Raji (cell line): ENCODE results near the gene PRR11.
A peak's percentile ranks its signal among the peaks of the same experiment; 100 is the strongest.

ENCODE experiments used
- POLR2A ChIP-seq: IDR thresholded peaks from 2 replicates; pipeline ENCODE4 v1.6.1; 2011; ENCODE audit warnings: low read depth, low read length, control low read depth; ENCODE audit not compliant: insufficient read depth

PRR11 gene

GRCh38 chr17:59178266-59178985, 22.9 kb downstream of the PRR11 start:
- no peak for TF ChIP-seq POLR2A

DNA sequence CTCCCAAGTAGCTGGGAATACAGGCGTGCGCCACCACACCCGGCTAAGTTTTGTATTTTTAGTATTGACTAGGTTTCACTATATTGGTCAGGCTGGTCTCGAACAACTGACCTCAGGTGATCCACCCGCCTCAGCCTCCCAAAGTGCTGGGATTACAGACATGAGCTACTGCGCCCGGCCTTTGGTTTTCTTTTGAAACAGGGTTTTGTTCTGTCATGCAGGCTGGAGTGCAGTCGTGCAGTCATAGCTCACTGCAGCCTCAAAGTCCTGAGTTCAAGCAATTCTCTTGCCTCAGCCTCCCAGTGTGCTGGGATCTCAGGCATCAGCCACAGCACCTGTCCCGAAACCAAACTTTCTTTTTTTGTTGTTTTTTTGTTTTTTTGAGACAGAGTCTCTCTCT, 25.1 kb downstream of the PRR11 start:
- TF ChIP-seq POLR2A = no peak

GRCh38 chr17:59181481-59181880, 25.9 kb downstream of the PRR11 start:
- TF ChIP-seq POLR2A = no peak

DNA sequence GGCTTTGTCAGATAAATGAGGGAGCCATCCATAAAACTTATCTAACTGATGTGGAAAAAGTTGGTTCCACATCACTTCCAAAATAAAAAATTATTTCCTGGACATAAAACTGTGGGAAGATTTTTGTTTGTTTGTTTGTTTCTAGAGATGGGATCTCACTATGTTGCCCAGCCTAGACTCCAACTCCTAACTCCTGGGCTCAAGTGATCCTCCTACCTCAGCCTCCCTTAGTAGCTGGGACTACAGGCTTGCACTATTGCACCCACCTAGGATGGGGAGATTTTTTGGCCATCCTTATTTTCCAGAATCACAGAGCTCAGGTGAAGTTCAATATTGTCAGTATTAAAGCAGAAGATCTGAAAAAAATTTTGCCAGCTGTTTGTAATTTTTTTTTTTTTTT, 30.5 kb downstream of the PRR11 start:
- no peak for TF ChIP-seq POLR2A

DNA sequence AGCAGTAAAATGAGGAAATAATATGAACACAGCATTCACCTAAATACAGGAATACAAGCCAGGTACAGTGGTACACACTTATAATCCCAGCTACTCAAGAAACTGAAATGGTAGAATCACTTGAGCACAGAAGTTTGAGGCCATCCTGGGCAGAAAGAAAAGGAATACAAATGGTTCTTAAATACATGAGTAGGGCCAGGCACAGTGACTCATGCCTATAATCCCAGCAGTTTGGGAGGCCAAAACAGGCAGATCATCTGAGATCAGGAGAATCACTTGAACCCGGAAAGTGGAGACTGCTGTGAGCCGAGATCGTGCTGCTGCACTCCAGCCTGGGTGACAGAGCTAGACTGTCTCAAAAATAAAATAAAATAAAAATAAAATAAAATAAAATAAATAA, 31.3 kb downstream of the PRR11 start:
- TF ChIP-seq POLR2A = no peak

GRCh38 chr17:59190806-59191205, 35.3 kb downstream of the PRR11 start:
- no peak for TF ChIP-seq POLR2A

GRCh38 chr17:59193336-59193862, 37.9 kb downstream of the PRR11 start:
- TF ChIP-seq POLR2A = no peak

GRCh38 chr17:59199398-59199797, 43.9 kb downstream of the PRR11 start:
- no peak for TF ChIP-seq POLR2A

GRCh38 chr17:59202320-59202719, 46.8 kb downstream of the PRR11 start:
- TF ChIP-seq POLR2A = no peak

GRCh38 chr17:59219370-59219769, 63.8 kb downstream of the PRR11 start:
- no peak for TF ChIP-seq POLR2A

GRCh38 chr17:59219992-59220327, 64.4 kb downstream of the PRR11 start:
- no peak for TF ChIP-seq POLR2A

- TF ChIP-seq POLR2A = peak; percentile 81
Observed at GRCh38 chr17:59220328-59221158, 65.0 kb downstream of the PRR11 start, which contains the start of gene GDPD1. GDPD1 (plus strand) TSS chr17:59220511; CDS start chr17:59220610, 99 bp downstream.

DNA sequence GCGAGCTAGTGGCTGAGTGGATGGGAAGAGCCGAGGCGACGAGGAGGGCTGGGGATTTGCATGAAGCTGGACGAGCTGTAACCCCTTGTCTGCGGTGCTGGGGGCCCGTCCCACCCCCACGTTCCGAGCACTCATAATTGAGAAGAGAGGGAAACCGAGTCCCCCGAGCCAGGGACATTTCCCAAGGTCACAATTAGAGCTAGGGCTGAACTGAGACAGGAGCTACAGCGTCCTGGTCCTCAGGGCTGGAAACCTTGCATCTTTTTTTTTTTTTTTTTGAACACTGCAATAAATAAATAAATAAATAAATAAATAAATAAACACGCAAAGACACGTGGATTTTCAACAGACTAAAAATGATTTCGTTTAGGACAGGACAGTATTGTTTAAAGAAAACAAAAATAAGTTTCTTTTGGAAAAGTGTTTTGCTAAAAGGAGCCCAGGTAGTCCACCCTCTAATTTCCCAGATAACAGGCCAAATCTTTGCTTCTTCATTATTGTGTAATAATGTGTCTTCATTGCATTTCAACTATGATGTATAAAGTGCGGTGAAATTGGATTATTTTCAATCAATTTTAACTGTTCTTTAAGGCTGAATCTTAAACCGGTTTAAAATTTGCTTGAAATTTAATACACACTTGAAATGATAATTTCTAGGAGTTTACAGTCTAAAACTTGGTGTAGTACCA, 65.8 kb downstream of the PRR11 start:
- no peak for TF ChIP-seq POLR2A

DNA sequence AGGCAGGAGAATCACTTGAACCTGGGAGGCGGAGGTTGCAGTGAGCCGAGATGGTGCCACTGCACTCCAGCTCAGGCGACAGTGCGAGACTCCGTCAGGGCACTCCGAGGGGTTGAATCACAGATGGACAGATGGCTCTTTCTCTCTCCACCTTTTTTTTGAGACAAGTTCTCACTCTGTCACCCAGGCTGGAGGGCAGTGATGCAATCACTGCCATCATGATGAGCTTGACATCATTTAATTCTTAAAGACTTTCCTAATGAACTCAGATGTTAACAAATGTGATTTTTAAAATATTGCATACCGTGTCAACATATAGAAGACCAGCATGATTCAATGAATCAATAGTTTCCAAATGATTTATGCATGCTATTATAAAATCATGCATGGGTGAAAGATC, 68.3 kb downstream of the PRR11 start:
- TF ChIP-seq POLR2A = no peak

GRCh38 chr17:59230764-59231163, 75.2 kb downstream of the PRR11 start:
- TF ChIP-seq POLR2A = no peak
